CD4-positive, alpha-beta T cell treated with Interleukin-4 for 4 hours (primary cell): ENCODE results near the gene HMCN2.

Experiments used
- DNase-seq: peaks from one replicate; pipeline ENCODE4 v3.0.0-alpha.2; 2020

Gene HMCN2

DNA sequence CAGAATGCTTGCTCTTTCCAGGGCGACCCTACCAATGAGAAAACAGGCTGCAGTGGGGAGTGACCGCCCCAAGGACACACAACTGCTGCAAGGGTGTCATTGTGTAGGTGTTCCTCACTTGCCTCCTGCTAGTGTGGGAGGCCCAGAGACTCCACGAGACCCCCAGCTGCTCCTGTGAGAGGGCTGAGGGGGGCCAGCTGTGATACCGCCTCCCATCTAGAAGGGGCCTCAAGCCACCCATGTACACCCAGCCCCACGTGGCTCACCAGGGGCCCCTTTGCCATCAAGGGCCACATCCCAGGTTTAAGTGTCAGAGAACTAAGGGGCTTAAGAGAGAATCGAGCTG is 177.9 kb downstream of the HMCN2 start:
- DNase-seq = no peak

DNA sequence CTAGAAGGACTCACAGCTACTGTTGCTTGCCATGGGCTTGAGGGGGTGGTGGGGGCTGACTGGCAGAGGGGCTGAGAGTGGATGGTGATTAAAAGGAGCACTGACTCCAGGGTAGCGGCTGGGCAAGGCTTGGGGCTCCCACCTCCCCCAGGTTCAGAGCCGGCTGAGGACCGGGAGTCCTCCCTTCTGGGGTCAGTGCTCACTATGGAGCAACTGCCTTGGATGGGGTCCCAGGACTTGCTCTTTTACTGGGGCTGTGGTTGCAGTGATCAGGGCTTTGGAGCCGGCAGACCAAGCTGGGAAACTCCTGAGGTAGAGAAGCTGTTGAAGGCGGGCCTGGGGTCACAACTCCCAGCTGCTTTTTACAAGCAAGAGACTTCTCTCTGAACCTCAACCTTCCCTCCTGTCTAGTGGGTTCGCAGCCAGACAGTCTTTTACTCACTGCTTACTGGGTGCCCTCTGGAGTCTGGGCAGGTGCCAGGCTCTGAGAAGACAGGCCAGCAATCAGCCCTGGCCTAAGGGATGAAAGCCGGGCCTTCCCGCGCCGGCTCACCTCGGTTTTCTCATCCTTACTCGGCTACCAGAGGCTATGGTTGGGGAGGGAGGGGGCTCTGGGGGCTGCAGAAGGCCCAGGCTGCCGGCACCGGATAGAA is 178.4 kb downstream of the HMCN2 start:
- no peak for DNase-seq

DNA sequence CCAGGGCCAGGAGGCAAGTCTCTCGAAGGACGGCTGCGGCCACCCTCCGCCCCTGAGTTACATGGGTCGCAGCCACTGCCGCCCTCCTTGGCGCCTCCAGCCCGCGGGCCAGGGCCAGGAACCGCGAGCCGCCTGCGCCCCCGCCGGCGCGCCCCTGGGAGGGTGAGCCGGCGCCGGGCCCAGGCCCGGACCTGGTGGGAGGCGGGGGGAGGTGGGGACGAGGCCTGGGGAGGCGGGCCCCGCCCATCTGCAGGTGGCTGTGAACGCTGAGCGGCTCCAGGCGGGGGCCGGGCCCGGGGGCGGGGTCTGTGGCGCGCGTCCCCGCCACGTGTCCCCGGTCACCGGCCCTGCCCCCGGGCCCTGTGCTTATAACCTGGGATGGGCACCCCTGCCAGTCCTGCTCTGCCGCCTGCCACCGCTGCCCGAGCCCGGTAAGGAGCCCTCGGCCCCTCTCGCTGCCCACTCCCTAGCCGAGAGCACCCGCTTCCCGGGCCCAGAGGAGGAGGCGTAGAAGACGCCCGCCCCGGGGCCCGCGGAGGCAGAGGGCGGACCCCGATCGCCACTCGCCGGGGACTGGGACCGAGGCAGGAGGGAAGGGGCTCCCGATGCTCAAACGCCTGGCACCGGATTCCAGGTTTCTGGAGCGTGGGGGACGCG is 179.1 kb downstream of the HMCN2 start, which contains the start of gene ASS1:
TSS of gene ASS1 (plus strand) at position 397 of the 657 bp plus-strand sequence. CDS start 7,268 bp downstream, outside the sequence.
- DNase-seq = peak; percentile 4

DNA sequence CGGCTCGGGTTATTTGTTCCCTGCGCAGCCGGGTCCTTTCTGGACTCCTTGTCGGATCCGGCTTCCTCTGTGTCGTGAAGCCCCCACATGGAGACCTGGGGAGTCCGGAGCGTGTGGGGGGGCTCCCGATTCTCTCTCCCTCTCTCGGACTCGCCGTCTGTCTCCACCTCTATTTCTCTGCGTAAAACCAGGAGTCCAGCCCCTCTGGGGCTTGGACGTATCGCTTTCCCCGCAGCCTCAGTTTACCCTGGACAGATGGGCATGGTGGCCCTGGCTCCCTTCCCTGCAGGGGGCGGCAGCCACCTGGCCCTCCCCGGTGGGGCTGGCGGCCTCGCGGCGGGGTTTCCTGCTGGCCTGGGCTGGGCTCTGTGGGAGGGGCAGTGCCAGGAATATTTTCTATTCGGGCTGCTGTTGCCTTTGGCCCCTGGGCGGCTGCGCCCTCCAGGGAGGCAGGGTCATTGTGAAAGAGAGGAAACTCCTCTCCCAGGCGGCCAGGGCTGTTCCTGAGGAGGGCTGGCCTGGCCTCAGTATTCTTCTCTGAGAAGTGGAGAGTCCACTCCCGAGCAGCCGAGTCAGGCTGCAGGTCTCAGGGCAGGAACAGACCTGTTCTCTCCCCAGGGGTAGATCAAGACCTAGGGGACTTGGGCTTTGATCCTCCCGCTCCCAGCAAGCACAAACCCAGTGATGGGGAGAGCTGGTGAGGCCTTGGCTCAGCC is 179.9 kb downstream of the HMCN2 start:
- no peak for DNase-seq

DNA sequence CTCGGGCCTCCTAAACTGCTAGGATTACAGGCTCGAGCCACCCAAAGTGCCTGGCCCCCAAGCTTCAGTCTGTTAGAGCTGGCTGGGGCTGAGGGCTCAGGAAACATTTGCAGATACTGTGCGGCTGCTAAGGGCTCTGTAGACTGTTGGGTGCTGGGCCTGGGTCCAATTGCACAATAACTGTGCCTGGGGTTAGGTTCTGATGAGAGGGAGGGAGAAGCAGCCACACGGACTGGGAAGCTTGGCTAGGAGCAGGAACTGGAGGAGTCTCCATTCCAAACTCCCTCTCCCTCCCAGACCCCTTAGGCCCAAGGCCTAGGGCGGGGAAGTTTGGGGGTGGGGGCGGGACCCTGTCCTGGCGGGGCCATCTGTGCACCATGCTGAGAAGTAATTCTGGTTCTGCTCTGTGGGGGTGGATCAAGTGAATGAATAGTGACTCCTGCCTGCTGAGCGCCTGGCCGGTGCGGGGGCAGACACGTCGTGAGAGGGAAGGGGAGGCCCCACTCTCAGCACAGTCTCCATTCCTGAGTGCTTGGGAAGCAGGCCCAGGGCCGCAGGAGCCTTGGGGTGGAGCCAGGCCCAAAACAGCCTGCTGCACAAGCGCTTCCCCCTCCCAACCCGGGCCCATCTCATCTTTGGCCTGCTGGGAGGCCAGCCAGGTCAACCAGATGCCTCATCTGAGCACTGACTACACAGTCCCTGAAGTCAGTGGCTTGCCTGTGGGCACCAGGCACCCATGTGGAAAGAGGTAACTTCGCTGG is 180.7 kb downstream of the HMCN2 start:
- no peak for DNase-seq

DNA sequence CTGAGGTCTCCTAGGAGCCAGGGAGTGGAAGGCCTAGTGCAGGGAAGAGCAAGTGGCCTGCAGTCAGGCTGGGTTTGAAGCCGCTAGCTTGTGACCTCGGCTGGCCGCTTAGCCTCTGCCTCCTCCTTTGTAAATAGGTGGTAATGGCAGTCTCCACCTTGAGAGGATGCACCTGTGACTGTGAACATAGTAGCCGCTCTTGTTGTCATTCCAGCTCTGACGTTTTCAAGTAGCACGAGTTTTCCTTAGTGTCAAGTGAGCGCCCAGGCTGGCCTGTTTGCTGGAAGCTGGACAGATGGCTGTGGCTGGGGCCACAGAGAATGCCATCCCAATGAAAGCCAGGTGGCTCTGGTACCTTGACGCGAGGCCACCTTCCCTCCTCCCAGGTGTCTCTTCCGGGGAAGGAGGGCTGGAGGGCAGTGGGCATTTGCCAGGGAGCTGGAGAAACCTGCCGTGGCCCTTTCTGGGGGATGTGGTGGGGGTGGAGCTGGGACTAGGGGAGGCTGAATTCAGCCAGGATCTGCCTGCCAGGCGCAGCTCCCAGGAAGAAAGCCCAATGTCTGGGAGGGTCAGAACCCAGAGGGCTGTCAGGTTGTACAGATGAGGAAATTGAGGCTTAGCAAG is 181.7 kb downstream of the HMCN2 start:
- DNase-seq = no peak

DNA sequence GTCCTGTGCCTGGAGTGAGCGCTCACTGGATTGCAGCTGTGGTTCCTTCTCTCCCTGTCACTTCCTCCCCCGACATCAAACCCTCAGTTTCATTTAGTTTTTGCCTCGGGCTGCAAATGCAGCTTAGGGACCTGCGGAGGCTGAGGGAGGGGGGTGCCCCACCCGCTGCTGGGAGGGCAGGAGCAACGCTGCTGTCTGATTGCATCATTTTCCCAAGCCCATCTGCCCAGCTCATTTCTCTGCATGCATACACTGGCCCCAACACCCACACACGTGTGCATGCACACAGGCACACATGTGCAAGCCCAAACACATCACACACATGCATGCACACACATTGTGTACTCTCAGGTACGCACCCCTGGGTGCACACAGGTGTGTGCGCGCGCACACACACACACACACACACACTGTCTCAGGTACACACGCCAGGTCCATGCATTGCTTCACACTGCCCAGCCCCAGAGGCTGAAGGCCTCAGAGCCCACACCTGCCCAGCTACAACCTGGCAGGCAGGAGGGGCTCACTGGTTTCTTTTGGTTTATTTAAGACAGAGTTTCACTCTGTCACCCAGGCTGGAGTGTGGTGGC is 182.6 kb downstream of the HMCN2 start:
- DNase-seq = no peak

DNA sequence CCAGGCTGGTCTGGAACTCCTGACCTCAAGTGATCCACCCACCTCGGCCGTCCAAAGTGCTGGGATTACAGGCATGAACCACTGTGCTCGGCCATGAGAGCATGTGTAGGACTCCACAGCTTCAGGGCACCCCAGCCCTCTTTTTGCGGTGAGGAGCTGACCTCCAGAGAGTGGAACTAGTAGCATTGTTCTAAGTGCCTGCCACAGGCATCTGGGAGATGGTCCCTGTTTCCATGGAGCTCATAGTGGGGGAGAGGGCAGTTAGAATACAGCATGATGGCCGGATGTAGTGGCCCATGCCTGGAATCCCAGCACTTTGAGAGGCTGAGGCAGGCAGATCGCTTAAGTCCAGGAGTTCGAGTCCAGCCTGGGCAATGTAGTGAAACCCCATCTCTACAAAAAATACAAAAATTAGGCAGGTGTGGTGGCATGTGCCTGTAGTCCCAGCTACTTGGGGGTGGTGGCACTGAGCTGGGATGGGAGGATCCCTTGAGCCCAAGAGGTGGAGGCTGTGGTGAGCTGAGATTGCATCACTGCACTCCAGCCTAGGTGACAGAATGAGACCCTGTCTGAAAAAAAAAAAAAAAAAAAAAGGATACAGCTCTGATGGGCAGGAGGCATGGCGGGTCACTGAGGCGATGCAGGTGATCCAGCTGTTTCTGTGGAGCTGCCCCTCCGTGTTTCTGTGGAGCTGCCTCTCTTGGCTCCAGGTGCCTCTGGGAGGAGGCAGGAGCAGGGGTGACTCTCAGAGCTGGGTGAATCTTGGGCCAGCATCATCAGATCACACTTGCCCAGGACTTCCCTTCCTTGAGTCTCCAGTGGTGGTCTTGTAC is 183.4 kb downstream of the HMCN2 start:
- DNase-seq = no peak

DNA sequence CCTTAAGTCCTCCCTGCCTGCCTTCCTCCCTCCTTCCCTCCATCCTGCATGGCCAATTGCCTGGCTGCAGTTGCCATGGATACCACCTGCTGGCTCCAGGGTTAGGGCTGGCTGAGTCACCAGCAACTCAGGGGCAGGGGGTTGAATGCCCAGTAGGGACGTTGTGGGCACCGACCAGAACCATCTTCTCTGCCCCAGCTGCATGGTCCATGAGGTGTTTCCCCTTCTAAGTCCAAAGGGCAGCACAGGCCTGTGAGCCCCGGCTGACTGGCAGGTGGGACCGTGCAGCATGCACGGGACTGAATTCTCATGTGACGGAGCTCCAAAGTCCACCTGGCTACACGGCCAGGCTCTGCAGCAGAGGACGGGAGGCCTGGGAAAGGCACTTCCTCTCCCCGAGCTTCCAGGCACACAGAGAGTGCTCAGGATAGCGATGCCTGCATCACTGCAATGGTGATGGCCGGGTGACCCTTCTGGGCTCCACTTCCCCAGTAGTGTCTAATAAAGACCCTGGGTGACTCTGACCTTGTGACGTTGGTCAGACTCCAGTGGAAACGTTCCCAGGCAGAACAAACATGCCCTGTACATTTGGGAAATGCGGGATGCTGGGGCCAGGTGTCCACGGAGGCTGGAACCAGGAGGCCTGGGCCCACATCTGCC is 184.9 kb downstream of the HMCN2 start:
- DNase-seq = no peak

DNA sequence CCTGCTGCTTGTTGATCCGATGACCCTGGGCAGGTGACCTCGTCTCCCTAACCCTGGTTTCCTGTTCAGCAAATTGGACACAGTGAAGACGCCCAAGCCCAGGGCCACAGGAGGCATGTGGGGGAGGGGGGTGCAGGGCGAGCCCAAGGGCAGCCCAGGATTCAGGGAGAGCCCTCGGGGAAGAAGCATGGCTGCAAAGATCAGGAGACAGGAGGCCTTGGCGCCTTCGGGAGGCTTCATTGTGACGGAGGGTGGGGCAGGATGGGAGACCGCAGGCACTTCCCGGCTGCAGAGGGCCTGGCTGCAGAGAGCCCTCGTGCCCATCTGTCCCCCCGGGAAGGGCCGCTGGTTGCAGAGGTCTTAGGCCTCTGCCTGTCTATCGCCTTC is 185.4 kb downstream of the HMCN2 start:
- DNase-seq = no peak

DNA sequence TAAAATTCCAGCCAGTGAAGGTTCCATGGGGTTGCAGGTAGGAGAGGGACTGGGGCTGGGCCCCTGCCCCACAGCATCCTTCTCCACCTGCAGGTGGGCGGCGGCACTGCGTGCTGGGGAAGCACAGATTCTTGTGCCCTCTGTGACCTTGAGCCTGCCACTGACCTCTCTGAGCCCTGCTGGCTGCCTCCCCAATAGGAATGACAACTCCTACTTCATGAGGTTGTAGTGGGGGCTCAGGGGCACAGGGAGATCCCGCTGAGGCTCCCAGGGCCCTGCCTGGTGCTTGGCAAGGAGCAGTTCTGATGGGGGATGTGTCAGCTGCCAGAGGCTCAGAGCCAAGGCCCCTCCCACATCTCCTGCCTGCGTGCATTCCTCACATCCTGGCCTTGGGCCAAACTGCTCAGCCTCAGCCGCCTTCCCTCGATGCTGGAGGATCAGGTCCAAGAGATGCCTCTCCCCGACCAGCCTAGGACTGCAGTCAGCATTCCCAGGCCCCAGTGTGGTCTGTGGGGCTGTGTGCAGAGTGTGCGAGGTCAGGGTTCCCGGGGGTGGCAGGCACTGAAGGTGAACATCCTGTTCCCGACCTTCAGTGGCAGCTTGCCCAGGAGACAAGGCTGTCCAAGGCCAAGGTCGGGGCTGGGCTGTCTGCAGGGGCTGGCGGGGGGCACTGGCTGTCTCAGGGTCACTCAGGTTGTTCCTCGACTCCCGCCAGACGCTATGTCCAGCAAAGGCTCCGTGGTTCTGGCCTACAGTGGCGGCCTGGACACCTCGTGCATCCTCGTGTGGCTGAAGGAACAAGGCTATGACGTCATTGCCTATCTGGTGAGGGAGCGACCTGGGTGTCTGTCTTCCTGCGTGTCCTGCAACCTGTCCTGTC is 186.2 kb downstream of the HMCN2 start:
- no peak for DNase-seq

DNA sequence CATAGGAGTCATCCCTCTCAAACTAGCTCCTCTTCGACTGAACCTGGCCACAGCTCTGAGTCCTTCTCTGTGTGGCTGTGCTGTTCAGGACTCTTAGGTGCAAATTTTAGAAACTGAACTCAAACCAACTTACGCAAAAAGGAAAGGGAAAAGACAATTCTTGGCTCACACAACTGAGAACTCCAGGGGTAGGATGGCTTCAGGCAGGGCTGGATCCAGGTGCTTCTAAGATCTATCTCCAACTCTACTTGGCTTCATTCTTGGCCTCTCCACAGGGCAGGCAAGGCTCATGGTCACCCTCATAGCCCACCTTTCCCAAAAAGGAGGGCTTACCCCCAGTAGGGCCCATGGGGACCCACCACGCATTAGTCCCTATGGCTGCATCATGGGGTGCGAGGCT is 187.3 kb downstream of the HMCN2 start:
- no peak for DNase-seq

DNA sequence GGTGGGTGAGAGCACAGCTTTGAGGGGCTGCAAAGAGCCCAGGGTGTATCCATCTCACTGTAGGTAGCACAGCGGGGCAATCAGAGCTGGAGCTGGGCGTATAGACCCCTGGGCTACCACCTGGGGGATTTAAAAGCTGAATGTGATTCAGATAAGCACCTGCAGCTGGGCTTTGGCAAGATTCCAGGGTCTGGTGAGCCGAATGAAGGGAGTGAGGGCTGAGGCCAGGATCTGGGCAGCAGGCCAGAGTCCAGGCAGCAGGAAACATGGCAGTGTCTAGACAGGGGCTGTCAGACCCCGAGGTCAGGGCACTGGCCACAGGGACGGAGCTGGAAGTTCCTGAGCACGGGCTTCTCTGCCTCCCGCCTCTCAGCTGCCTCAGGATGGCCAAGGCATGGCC is 187.9 kb downstream of the HMCN2 start:
- no peak for DNase-seq

DNA sequence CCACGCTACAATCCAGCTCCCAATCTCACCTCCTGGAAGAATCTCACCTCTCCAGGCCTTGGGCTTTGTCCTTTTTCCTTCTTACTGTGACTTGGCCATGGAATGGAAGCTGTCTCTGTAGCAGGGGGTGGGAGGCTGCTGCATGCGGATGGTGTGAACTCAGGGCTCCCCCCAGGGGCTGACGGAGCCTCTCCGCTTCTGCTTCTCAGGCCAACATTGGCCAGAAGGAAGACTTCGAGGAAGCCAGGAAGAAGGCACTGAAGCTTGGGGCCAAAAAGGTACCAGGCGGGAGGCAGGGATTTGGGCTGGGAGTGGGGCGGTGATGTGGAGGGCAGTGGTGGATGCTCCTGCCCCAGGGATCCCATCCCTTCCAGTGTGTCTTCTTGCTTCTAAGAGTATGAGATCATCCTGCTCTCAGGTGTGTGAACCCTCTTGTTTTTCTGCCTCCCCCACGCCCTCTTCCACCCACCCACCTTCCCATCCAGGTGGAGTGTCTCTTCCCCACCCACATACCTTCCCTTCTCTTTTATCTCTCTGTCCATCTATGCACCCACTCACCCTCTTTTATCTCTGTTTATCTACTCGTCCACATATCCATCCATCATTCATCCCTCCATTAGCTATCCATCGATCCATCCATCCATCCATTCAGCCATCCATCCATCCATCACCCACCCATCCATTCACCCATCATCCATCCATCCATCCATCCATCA is 188.7 kb downstream of the HMCN2 start:
- no peak for DNase-seq

DNA sequence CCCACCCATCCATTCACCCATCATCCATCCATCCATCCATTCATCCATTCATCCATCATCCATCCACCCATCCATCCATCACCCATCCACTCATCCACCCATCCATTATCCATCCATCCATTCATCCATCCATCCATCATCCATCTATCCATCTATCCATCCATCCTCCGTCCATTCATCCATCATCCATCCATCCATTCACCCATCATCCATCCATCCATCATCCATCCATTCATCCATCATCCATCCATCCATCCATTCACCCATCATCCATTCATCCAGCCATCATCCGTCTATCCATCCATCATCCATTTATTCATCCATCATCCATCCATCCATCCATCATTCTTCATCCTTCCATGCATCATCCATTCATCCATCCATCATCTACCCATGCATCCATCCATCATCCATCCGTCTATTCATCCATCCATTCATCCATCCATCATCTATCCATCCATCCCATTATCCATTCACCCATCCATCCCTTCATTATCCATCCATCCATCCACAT is 189.3 kb downstream of the HMCN2 start:
- no peak for DNase-seq

DNA sequence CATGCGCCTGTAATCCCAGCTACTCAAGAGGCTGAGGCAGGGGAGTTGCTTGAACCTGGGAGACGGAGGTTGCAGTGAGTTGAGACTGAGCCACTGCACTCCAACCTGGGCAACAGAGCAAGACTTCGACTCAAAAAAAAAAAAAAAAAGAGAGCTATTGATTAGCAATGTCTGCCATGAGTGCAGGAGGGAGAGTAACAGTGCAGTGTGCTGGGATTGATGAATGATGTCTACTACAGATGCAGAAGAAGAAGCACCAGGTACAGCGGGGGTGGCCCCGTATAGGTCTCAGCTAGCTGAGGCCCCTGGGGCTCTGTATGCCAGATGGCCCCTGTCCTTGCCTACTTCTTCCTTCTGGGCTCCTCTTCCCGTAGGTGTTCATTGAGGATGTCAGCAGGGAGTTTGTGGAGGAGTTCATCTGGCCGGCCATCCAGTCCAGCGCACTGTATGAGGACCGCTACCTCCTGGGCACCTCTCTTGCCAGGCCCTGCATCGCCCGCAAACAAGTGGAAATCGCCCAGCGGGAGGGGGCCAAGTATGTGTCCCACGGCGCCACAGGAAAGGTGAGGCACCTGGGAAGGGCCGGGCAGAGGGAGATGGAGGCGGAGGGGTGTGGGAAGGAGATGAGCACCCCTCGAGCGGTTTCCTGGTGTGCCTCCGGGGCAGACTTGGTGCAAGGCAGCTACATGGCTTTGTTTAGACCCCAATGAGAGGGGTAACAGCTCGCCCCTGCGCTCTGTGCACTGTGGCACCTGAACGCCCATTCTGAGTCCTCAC is 192.7 kb downstream of the HMCN2 start:
- DNase-seq = no peak

DNA sequence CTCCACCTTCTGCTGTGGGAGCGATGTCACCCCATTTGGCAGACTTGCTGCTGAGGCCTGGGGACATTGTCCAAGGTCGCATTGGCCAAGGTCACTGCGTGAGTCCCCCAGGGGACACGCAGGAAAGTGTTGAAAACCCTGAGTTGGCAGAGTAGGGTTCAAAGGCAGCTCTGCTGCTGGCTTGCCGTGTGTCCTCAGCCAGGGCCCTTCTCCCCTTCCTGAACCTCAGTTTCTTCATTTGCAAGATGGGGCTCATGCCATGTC is 193.2 kb downstream of the HMCN2 start:
- no peak for DNase-seq

DNA sequence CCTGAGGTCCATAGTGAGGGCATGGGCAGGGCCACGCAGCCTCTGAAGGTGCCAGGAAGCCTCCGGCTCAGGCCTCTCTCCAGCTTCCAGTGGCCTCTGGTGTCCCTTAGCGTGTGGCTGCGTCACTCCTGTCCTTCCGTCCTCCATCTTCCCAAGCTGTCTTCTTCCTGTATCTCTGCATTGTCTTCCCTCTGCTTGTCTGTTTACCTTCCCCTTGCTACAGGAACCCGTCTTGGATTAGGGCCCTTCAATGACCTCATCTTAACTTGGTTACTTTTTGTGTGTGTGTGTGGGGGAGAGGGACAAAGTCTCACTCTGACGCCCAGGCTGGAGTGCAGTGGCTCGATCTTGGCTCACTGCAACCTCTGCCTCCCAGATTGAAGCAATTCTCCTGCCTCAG is 193.6 kb downstream of the HMCN2 start:
- DNase-seq = no peak
